ENCODE data around the gene TTC22. TPM values are rescaled to one million over a fixed set of nuclear protein-coding genes. Genes with fewer than 3 reads are reported as not detected.

Gene TTC22
- total RNA-seq, 4 donors from 2014 or later: 0.10 to 0.24 (median 0.13) TPM; not detected in 1

DNA sequence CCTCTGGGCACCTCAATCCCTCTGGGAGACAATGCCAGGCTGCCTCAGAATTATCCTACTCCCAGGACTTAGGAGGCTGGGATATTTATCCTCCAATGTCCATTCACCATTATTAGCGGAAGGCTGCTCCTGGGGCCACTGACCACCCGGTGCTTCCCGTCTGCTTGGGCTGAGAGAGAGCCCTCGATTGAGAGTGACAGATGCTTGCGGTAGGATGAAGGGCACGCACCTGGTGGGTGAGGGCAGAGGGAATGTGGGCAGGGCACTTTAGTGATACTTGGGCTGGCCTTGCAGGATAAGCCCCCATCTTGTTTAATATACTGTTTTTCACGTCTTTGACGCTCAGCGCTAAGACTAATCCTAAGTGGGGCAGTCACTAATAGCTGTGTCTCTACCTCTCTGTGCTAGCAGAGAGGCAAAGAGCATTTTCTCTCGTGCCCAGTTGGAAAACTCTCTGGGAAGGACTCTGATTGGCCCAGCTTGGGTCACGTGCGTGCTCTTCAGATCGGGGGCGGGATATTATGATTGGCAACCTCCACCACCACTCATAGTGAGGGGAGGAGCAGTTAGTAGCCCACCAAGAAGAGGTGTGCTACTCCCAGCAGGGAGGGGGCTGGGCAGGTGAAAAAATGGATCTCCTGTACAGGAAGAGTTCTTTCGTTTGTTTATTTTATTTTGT lies 26.2 kb downstream of the TTC22 start:
- Histone ChIP-seq H3K4me1 (no peaks in the 10 kb centered on the region), H3K27ac (no peak overlapping the region), H3K4me3 (no peak overlapping the region), H3K36me3 (no peaks in the 10 kb centered on the region), H3K27me3 (peaks cover 0 to 2% (median 0%) of the 10 kb centered on the region in 3 donors), H3K9me3 (no peaks in the 10 kb centered on the region)
- ATAC-seq (no peak), DNase-seq (no peak)
- TF ChIP-seq, protein P1, sequence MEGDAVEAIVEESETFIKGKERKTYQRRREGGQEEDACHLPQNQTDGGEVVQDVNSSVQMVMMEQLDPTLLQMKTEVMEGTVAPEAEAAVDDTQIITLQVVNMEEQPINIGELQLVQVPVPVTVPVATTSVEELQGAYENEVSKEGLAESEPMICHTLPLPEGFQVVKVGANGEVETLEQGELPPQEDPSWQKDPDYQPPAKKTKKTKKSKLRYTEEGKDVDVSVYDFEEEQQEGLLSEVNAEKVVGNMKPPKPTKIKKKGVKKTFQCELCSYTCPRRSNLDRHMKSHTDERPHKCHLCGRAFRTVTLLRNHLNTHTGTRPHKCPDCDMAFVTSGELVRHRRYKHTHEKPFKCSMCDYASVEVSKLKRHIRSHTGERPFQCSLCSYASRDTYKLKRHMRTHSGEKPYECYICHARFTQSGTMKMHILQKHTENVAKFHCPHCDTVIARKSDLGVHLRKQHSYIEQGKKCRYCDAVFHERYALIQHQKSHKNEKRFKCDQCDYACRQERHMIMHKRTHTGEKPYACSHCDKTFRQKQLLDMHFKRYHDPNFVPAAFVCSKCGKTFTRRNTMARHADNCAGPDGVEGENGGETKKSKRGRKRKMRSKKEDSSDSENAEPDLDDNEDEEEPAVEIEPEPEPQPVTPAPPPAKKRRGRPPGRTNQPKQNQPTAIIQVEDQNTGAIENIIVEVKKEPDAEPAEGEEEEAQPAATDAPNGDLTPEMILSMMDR (IDR thresholded peaks at IDR 0.05 in 4 of 5, conservative IDR thresholded peaks at IDR 0.05 in 1 of 5): no peak
- TF ChIP-seq POLR2A (IDR thresholded peaks at IDR 0.05): no peak
- intact Hi-C loops (cut with DNase I; ENCODE audit: low total_unique reads) (no loop called here), in situ Hi-C loops (cut with MboI; ENCODE audit: low sequenced_read_pairs in 4 of 4) (loop anchor here in 1 of 4 donors (25.0 kb wide), 2 partner anchors 713 to 913 kb away; partner anchors contain the start of genes TCEANC2 and TMEM59)

GRCh38 chr1:54772951-54773350 lies 28.2 kb downstream of the TTC22 start:
- Histone ChIP-seq H3K27me3 (no peaks in the 10 kb centered on the region), H3K36me3 (no peaks in the 10 kb centered on the region), H3K4me3 (no peak overlapping the region), H3K4me1 (no peaks in the 10 kb centered on the region), H3K9me3 (no peaks in the 10 kb centered on the region), H3K27ac (no peak overlapping the region)
- in situ Hi-C loops (cut with MboI; ENCODE audit: low sequenced_read_pairs in 4 of 4) (loop anchor here in 1 of 4 donors (25.0 kb wide), 2 partner anchors 711 to 911 kb away; partner anchors contain the start of genes TCEANC2 and TMEM59), intact Hi-C loops (cut with DNase I; ENCODE audit: low total_unique reads) (no loop called here)
- no peak for ATAC-seq
- DNase-seq: no peak
- no peak for TF ChIP-seq POLR2A (IDR thresholded peaks at IDR 0.05)
- TF ChIP-seq, protein P1 (IDR thresholded peaks at IDR 0.05 in 4 of 5, conservative IDR thresholded peaks at IDR 0.05 in 1 of 5): no peak

GRCh38 chr1:54768093-54768492 lies 33.0 kb downstream of the TTC22 start:
- ATAC-seq: no peak
- Histone ChIP-seq H3K9me3 (no peaks in the 10 kb centered on the region), H3K27ac (no peak overlapping the region), H3K36me3 (no peaks in the 10 kb centered on the region), H3K4me3 (no peak overlapping the region), H3K27me3 (no peaks in the 10 kb centered on the region), H3K4me1 (peaks cover 6 to 7% of the 10 kb centered on the region in 2 donors)
- in situ Hi-C loops (cut with MboI; ENCODE audit: low sequenced_read_pairs in 4 of 4): loop anchor here in 1 of 4 donors (25.0 kb wide), 2 partner anchors 706 to 906 kb away; partner anchors contain the start of genes TCEANC2 and TMEM59
- no peak for TF ChIP-seq POLR2A (IDR thresholded peaks at IDR 0.05)
- TF ChIP-seq, protein P1 (IDR thresholded peaks at IDR 0.05 in 4 of 5, conservative IDR thresholded peaks at IDR 0.05 in 1 of 5): no peak
- DNase-seq: no peak
- intact Hi-C loops (cut with DNase I; ENCODE audit: low total_unique reads): no loop called here

GRCh38 chr1:54767526-54767925 lies 33.6 kb downstream of the TTC22 start:
- peaks cover 6 to 9% of the 10 kb centered on the region in 2 donors for H3K4me1 ChIP-seq
- no peak for ATAC-seq
- no peaks in the 10 kb centered on the region for H3K9me3 ChIP-seq
- intact Hi-C loops (cut with DNase I; ENCODE audit: low total_unique reads): no loop called here
- no peaks in the 10 kb centered on the region for H3K36me3 ChIP-seq
- in situ Hi-C loops (cut with MboI; ENCODE audit: low sequenced_read_pairs in 4 of 4): loop anchor here in 1 of 4 donors (25.0 kb wide), 2 partner anchors 705 to 905 kb away; partner anchors contain the start of genes TCEANC2 and TMEM59
- H3K27me3 ChIP-seq: no peaks in the 10 kb centered on the region
- no peak for TF ChIP-seq POLR2A (IDR thresholded peaks at IDR 0.05)
- TF ChIP-seq, protein P1 (IDR thresholded peaks at IDR 0.05 in 4 of 5, conservative IDR thresholded peaks at IDR 0.05 in 1 of 5): no peak
- H3K4me3 ChIP-seq: no peak overlapping the region
- DNase-seq: no peak
- H3K27ac ChIP-seq: no peak overlapping the region
